HCT116 (cell line): Measurements from ENCODE around the gene RIMBP3C. TPM values are rescaled to one million over a fixed set of nuclear protein-coding genes. Genes with fewer than 3 reads are reported as not detected.
"Not testable (repeated sequence)": the region's sequence is repeated elsewhere in the genome, so short reads cannot be mapped to it uniquely, and the experiment has no call there.

ENCODE experiments used
- ATAC-seq: fragments of 200-7000 bp; cut with Tn5 transposase; 2 replicates; pipeline ENCODE4 v1.9.1; 2020; ENCODE audit warnings: mild to moderate bottlenecking, moderate library complexity
- BruUV-seq: library from RNA; stranded (reverse); fragments of 400-500 nt; replicated peaks from 2 replicates; lab custom pipeline; 2021; lab: Mats Ljungman, UMichigan
- CTCF ChIA-PET: fragments of 300-600 bp; sonication (Branson Sonifier 250); formaldehyde crosslinking; loops from one replicate; lab custom pipeline; 2021; ENCODE audit warnings: antibody characterized with exemption; lab: Charles Lee
- POLR2A ChIA-PET: fragments of 300-600, 350-600 bp; sonication (Branson Sonifier 250); formaldehyde crosslinking; loops from one replicate; lab custom pipeline; 2021; ENCODE audit warnings: antibody characterized with exemption; lab: Charles Lee
- RAD21 ChIA-PET, 2 experiments: fragments of 300-600 bp; sonication (Branson Sonifier 250); formaldehyde crosslinking; loops; one replicate each; lab custom pipeline; 2023; ENCODE audit warnings: low total read pairs in 2 of 2; ENCODE audit not compliant: uncharacterized antibody in 2 of 2, unreplicated experiment in 2 of 2, low non-redundant PET in 1 of 2; lab: Charles Lee
- DNase-seq: peaks from one replicate; pipeline ENCODE4 v3.0.0-alpha.2; 2010; ENCODE audit warnings: low read depth, low spot score
- H2AFZ ChIP-seq: fragments of 200-600 bp; shearing (Covaris generic), sonication (generic); 2 replicates; pipeline ENCODE4 v1.6.1; 2017; ENCODE audit warnings: low read depth, mixed run types, mixed read lengths, antibody characterized with exemption, low read length; ENCODE audit not compliant: poor library complexity, severe bottlenecking
- H3K27ac ChIP-seq: 2 replicates; pipeline ENCODE4 v1.5.1; 2012; ENCODE audit warnings: low read depth, low read length
- H3K27me3 ChIP-seq: fragments of 200-600 bp; sonication (generic); 2 replicates; pipeline ENCODE4 v1.6.1; 2016; ENCODE audit warnings: mixed run types, low read length, mixed read lengths; ENCODE audit not compliant: insufficient read depth
- H3K36me3 ChIP-seq, 2 experiments: fragments of 200-500 bp in 1 of 2; fragments of 200-600 bp in 1 of 2; sonication (Bioruptor generic) in 1 of 2; sonication (generic) in 1 of 2; 2 replicates each; pipeline versions ENCODE4 v1.5.1 to v1.6.1; 2014 to 2016; ENCODE audit warnings: low read length in 2 of 2, inconsistent platforms in 1 of 2, mixed read lengths in 1 of 2, mixed run types in 1 of 2; ENCODE audit not compliant: insufficient read depth in 2 of 2, control insufficient read depth in 1 of 2
- H3K4me1 ChIP-seq, 2 experiments: fragments of 200-600 bp in 1 of 2; sonication (generic) in 1 of 2; 2 replicates each; pipeline versions ENCODE4 v1.5.1 to v1.6.1; 2012 to 2017; ENCODE audit warnings: low read length in 2 of 2, inconsistent platforms in 1 of 2, mild to moderate bottlenecking in 1 of 2, mixed read lengths in 1 of 2, mixed run types in 1 of 2, moderate library complexity in 1 of 2; ENCODE audit not compliant: insufficient read depth in 2 of 2, control insufficient read depth in 1 of 2
- H3K4me2 ChIP-seq: fragments of 200-600 bp; sonication (generic); 2 replicates; pipeline ENCODE4 v1.6.1; 2017; ENCODE audit warnings: mixed run types, low read length, mixed read lengths
- H3K4me3 ChIP-seq, 2 experiments: fragments of 200-600 bp in 1 of 2; sonication (generic) in 1 of 2; replicated peaks in 1 of 2; 2 replicates each; pipeline ENCODE4 v1.5.1; 2011 to 2016; ENCODE audit warnings: low read length in 2 of 2, control low read depth in 1 of 2, low read depth in 1 of 2, mild to moderate bottlenecking in 1 of 2, mixed read lengths in 1 of 2, mixed run types in 1 of 2
- H3K79me2 ChIP-seq: fragments of 200-600 bp; sonication (generic); 2 replicates; pipeline ENCODE4 v1.6.1; 2017; ENCODE audit warnings: mild to moderate bottlenecking, mixed run types, low read length, moderate library complexity, mixed read lengths; ENCODE audit not compliant: insufficient read depth
- H3K9ac ChIP-seq: fragments of 200-600 bp; sonication (generic); 2 replicates; pipeline ENCODE4 v1.6.1; 2016; ENCODE audit warnings: low read length, mixed read lengths
- H3K9me2 ChIP-seq: fragments of 200-600 bp; sonication (generic), shearing (Covaris generic); 2 replicates; pipeline ENCODE4 v1.6.1; 2017; ENCODE audit warnings: mixed run types, mild to moderate bottlenecking, moderate library complexity; ENCODE audit not compliant: insufficient read depth
- H3K9me3 ChIP-seq, 2 experiments: fragments of 200-500 bp in 1 of 2; fragments of 200-600 bp in 1 of 2; sonication (Bioruptor generic) in 1 of 2; sonication (generic) in 1 of 2; 2 replicates each; pipeline ENCODE4 v1.6.1; 2014 to 2017; ENCODE audit warnings: low read length in 2 of 2, mixed read lengths in 2 of 2, inconsistent platforms in 1 of 2, low read depth in 1 of 2, mild to moderate bottlenecking in 1 of 2, mixed run types in 1 of 2, moderate library complexity in 1 of 2; ENCODE audit not compliant: control insufficient read depth in 1 of 2, insufficient read depth in 1 of 2
- H4K20me1 ChIP-seq: fragments of 200-600 bp; sonication (generic), shearing (Covaris generic); 2 replicates; pipeline ENCODE4 v1.6.1; 2017; ENCODE audit warnings: mixed run types, mild to moderate bottlenecking, moderate library complexity; ENCODE audit not compliant: insufficient read depth
- intact Hi-C: fragments of 100-400 bp; cut with micrococcal nuclease; formaldehyde crosslinking; loops from 2 replicates; pipeline ENCODE4 v1.10.0; 2022
- total RNA-seq: library from RNA; stranded (reverse); gene quantifications from one replicate; pipeline ENCODE4 v1.2.1, GENCODE V29; 2021; ENCODE audit not compliant: unreplicated experiment

Gene RIMBP3C
- total RNA-seq, 1 experiment from 2014 or later, result 0.15 TPM

- intact Hi-C loops, H3K36me3 ChIP-seq, H3K4me1 ChIP-seq, H4K20me1 ChIP-seq, CTCF ChIA-PET, H3K9me2 ChIP-seq, H3K9me3 ChIP-seq, H3K79me2 ChIP-seq, H3K9ac ChIP-seq, H3K27me3 ChIP-seq, BruUV-seq, RAD21 ChIA-PET, DNase-seq, H3K4me2 ChIP-seq, H3K27ac ChIP-seq, H3K4me3 ChIP-seq, H2AFZ ChIP-seq, POLR2A ChIA-PET: not testable (repeated sequence)
- peak; percentile 56 for ATAC-seq
Observed at GRCh38 chr22:21498489-21498888, 52.8 kb downstream of the RIMBP3C start.

- CTCF ChIA-PET, H3K9me3 ChIP-seq, H3K4me3 ChIP-seq, H3K27me3 ChIP-seq, H2AFZ ChIP-seq, H3K9me2 ChIP-seq, H3K4me1 ChIP-seq, DNase-seq, POLR2A ChIA-PET, H3K9ac ChIP-seq, H3K4me2 ChIP-seq, H3K36me3 ChIP-seq, H4K20me1 ChIP-seq, RAD21 ChIA-PET, H3K27ac ChIP-seq, BruUV-seq, intact Hi-C loops, H3K79me2 ChIP-seq: not testable (repeated sequence)
- peak; percentile 87 for ATAC-seq
Observed at GRCh38 chr22:21497984-21498383, 53.3 kb downstream of the RIMBP3C start.

Other genes starting within 250 kb of the RIMBP3C start
- gene RIMBP3B, start 167.7 kb downstream of the RIMBP3C start, total RNA-seq, result 0.25 TPM
- gene HIC2, start 134.1 kb downstream of the RIMBP3C start, total RNA-seq, result 6.7 TPM
- gene TMEM191C, start 84.1 kb downstream of the RIMBP3C start, total RNA-seq, result 3.1 TPM
- 55.6 TPM for gene UBE2L3, start 16.3 kb upstream of the RIMBP3C start, total RNA-seq
- gene YDJC, start 78.6 kb upstream of the RIMBP3C start, total RNA-seq, result 78.3 TPM
- gene CCDC116, start 81.3 kb upstream of the RIMBP3C start, total RNA-seq, result 0.66 TPM
- 86.2 TPM for gene SDF2L1, start 90.8 kb upstream of the RIMBP3C start, total RNA-seq
- 46.1 TPM for gene PPIL2, start 114.6 kb upstream of the RIMBP3C start, total RNA-seq
- 3.1 TPM for gene YPEL1, start 184.3 kb upstream of the RIMBP3C start, total RNA-seq